ENCODE results near the gene HDAC10.

DNA sequence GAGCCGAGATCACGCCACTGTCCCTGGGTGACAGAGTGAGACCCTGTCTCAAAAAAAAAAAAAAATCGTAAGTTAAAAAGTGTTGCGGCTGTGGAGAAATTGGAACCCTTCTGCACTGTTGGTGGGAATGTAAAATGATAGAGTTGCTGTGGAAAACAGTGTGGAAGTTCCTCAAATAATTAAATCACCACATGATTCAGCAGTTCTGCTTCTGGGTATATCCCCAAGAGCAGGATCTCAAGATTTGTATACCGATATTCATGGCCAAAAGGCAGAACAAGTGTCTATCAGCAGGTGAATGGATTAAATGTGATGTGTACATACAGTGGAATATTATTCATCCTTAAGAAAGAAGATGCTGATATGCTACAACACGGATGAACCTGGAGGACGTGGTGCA is 46.5 kb downstream of the HDAC10 start:
- TF ChIP-seq POLR2AphosphoS5 (IDR thresholded peaks at IDR 0.05) = no peak
- TF ChIP-seq, protein P1, sequence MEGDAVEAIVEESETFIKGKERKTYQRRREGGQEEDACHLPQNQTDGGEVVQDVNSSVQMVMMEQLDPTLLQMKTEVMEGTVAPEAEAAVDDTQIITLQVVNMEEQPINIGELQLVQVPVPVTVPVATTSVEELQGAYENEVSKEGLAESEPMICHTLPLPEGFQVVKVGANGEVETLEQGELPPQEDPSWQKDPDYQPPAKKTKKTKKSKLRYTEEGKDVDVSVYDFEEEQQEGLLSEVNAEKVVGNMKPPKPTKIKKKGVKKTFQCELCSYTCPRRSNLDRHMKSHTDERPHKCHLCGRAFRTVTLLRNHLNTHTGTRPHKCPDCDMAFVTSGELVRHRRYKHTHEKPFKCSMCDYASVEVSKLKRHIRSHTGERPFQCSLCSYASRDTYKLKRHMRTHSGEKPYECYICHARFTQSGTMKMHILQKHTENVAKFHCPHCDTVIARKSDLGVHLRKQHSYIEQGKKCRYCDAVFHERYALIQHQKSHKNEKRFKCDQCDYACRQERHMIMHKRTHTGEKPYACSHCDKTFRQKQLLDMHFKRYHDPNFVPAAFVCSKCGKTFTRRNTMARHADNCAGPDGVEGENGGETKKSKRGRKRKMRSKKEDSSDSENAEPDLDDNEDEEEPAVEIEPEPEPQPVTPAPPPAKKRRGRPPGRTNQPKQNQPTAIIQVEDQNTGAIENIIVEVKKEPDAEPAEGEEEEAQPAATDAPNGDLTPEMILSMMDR (IDR thresholded peaks at IDR 0.05) = no peak
- TF ChIP-seq POLR2A (IDR thresholded peaks at IDR 0.05) = no peak
- no peak for TF ChIP-seq EP300 (IDR thresholded peaks at IDR 0.05)
